HuH-7 (cell line): Measurements from ENCODE around the gene IL16.
"Not testable (repeated sequence)": the region's sequence is repeated elsewhere in the genome, so short reads cannot be mapped to it uniquely, and the experiment has no call there.

Experiments
- DNase-seq: peaks from one replicate; pipeline ENCODE4 v3.0.0; 2011; ENCODE audit warnings: low spot score

The IL16 gene

DNA sequence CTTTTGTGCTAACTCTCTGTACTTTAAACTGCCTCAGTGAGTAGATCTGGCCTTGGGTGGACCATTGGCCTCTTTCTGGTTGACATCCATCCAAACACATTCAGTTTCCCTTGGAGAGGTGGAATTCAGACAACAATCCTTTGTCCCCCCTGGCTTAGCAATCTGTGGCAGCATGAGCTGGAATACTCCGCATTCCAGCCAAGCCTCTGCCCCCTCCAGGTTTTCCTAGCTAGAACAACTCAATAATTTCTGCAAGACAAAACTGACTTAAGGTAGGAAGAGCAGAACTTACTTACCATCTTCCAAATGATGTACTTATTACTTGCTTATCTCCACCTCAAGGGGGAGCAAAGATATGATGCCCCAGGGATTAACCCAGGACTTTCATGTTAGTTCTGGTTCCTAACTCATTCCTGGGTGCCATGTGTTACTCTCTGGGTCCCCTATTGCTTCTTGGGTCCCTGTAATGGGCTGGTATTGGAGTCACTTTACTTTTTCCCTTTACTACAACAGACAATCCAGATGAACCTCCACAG, 21.8 kb upstream of the IL16 start:
- no peak for DNase-seq

GRCh38 chr15:81175496-81175895, 21.2 kb upstream of the IL16 start:
- no peak for DNase-seq

GRCh38 chr15:81176291-81176893, 20.3 kb upstream of the IL16 start:
- no peak for DNase-seq

DNA sequence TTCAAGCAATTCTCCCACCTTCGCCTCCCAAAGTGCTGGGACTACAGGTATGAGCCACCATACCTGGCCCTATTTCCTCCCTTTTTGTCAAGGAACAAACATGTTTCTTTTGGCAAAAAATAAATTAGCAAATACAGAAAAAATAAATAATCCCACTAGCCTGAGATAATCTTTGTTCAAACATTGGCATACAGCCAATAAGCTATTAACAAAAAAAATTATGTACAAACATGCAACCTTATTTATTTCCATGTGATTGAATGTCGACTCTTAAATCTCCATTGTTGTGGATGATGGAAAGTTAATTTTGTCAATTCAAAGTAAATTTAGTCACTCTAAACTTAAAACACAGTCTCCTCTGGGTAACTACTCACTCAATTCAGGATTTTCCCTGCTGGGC, 18.3 kb upstream of the IL16 start:
- no peak for DNase-seq

GRCh38 chr15:81181220-81181619, 15.5 kb upstream of the IL16 start:
- no peak for DNase-seq

GRCh38 chr15:81182031-81182755, 14.5 kb upstream of the IL16 start:
- no peak for DNase-seq

DNA sequence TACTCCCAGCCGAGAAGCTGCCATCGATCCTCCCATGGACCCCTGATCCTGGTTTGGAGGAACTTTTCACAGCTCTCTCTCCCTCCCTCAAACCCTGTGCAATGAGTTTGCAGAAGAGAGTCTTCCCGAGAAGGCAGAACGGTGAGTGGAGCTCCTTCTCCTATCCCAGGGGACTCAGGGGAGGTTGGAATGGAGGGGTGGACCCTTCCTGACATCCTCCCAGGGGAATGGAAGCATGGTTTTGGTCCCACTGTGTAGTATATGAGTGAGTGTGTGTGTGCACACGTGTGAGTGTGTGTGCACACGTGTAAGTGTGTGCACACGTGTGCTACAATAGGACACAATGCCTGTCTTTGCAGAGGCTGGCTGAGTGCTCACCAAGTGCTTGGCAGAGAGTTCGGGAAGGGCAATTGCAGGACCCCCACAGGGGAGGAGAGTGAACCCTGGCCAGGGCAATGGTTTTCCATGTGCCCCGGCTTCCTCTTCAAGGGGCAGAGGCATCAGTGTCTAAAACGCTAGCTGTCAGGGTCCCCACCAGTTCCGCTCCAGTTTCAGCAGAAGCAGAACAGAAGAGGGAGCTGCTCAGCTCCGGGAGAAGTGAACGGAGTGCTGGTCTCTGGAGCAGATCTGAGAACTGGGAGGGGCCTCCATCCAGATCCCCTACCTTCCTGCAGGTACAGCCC, 13.8 kb upstream of the IL16 start:
- DNase-seq: no peak

DNA sequence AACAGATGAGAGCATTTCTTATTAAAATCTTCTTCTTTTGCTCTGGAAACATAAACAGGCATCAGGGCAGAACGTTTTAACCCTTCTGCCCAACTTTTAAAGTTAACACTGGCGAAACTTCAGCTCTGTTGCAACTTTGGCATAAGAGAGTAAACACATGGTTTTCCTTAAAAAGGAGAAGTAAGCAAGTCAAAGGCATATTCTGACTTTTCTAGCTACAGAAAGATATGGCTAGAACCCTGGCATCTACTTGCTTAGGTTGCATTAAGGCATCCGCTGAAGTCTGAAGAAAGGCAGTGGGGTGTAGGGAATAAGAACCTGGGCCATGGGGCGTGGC, 13.3 kb upstream of the IL16 start:
- DNase-seq: no peak

DNA sequence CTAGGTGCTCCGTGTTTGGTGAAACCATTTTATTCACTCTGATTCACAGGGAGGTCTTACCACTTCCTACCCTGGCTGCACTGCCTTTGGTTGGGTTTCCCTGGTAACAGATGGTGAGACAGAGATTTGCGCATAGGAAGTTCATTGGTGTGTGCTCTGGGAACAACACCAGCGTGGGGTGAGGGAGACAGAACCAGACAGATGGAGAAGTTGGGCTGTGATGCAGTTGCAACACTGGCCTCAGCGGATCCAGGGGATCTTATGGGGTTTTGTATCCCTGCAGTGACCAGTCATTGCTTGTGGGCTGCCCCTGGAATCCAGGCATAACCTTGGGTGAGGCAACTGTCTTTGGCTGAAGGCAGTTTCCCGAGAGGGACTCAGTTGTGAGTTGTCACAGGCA, 12.5 kb upstream of the IL16 start:
- no peak for DNase-seq

GRCh38 chr15:81185631-81186295, 10.9 kb upstream of the IL16 start:
- no peak for DNase-seq

DNA sequence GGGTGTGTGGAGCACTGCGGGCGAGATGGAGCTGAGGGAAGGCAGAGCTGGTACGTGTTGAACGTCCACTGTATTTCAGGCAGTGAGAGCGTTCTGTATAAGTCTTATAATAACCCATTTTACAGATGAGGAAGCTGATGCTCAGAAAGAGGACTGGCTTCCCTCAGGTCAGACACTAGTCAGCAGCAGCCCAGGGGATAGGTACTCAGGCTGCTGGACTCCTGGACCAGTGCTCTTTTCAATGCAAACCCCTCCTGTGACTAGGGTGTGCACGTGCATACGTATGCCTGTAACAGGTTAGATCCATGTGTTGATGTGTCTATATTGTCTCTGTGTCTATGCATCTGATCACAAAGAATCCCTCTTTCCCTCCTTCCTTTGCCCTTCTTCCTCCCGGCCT, 8.3 kb upstream of the IL16 start:
- no peak for DNase-seq

DNA sequence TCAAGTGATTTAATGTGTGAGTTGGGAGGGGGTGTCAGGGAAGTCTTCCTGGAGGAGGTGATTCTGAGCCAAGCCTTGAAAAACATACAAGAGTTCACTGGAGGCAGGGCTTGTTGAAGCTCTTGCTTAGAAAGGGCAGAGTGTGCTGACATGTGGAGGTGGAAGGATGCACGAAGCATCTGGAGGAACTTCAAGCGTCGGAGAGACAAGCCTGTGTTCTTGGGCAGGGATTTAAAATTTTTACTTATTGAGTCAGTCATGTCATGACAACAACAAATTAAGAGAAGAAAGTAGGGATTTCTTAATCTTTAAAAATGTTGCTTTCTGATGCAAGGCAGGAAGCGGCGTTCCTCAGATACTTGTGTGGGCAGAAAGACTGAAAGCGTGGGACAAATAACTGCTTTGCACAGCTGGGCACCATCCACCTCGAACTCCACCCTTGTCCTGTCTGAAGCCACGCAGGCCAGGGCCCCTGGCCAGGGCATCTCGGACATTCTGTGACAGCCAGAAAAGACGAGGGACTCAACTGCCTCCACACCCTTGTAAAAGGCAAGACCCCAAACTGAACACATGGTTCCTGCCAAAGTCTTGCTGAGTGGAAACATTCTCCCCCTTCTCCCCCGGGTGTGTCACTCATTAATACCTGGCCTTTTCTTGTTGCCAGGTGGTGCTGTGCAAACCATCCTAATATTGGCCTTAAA, 6.9 kb upstream of the IL16 start:
- no peak for DNase-seq

DNA sequence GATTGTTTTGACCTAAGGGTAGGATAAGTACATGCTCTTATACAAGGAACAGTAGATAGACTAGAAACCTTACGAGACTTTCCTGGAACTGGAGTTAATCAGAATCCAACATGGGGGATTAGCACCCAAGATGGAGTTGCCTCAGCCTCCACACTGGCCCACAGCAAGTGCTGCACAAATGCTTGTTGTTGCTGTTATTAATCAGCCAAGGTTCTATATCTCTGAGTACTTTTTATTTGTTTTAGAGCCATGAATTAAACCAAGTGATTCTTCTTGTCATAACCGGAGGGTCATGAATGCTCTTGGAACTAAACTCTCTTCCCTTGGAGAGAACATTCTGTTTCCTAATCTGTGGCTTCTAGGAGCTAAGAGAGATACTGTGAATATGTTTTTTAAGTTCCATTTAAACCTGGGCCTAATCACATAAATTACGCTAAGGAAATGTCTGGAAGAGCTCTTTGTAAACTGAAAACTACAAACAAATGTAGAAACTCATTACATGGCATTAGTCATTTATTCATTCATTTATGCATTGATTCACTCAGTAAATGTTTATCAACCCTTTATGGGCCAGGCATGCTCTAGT, 5.7 kb upstream of the IL16 start:
- no peak for DNase-seq

- no peak for DNase-seq
Measured at GRCh38 chr15:81191701-81192100, 5.0 kb upstream of the IL16 start.

- DNase-seq: no peak
Measured at GRCh38 chr15:81194723-81195122, 2.0 kb upstream of the IL16 start.

DNA sequence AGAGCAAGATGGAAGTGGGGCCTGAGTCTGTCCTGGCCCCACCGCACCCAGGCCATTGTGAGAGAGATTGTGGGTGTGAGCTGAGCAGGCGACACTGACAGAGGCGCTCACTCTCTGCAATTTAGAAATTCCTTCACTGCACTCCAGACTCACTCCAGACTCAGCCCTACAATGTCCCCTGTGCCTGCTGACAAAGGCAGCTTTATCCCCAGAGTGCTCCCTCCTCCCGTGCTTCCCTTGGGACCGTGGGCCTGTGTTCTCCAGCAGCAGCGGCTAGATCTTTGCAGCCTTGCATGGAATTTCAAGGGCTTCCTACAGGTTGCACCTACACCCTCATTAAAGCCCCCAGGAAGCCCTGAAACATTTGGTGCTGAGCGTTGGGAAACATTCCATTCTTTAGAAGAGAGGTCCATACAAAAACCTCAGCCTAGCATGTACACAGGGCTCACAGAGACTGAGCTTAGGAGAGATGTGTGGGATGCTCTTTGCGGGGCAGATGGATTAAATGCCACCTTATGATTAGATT, 1.3 kb upstream of the IL16 start:
- no peak for DNase-seq

DNA sequence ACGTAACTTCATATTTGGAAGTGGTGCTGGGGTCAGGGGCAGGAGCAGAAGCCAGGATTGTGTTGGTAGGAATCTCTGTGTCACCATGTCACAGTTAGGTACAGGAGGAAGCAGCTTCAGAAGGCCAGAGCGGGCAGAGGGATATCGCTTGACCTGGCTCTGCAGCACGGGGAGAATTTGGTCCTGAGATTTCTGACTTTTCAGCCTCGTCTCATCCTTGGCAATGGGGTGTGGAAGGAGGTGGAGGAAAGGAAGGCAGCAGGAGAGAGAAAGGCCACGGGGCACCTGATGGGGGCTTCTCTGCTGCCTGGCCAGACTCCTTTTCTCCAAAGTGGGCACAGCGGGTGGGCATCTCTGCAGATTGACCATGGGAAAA, 564 bp downstream of the IL16 start:
- DNase-seq: no peak

DNA sequence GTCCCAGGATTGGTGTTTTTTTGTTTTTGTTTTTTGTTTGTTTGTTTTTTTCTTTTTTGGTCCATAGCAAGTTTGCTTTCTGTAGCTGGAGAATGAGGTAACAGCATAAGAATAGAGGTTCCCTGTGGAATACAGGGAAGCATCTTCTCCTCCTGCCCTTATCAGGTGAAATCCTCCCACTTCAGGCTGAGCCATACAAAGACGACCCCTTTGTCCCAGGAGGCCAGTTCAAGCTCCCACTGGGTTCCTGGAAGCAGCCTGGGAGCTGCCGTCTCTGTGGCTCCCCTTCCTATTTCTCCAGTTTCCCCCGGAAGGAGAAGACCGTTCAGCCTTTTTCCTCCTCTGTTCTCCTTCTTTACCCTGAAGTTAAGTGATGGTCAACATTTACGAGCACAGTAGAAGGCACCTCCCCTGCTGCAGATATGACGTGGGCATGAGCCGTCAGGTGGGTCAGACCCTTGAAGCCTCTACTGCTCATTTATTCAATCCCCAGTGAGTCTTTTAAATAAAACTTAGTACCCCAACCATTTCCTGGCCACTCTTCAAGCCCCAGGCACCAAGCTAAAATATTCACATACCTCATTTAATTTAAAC, 1.1 kb downstream of the IL16 start:
- DNase-seq: no peak

GRCh38 chr15:81199031-81199779, 2.5 kb downstream of the IL16 start:
- DNase-seq: no peak

DNA sequence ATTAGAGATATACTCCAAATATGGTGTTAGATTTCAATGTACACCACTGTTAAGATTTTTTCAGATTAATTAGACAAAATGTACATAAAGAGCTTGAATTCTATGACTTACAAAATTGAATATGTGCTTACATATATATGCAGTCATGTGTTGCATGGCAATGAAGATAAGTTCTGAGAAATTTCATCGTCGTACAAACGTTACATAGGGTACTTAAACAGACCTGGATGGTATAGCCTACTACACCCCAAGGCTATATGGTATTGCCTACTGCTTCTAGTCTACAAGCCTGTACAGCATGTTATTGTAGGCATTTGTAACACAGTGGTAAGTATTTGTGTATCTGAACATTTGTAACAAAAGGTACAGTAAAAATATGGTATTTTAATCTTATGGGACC, 9.3 kb downstream of the IL16 start:
- DNase-seq: no peak

- DNase-seq: not testable (repeated sequence)
Measured at GRCh38 chr15:81207987-81208386, 11.3 kb downstream of the IL16 start.
